NOMO-1 treated with dmso at 0.1 percent for 144 hours (cell line): ENCODE data around the gene TAL1.
A peak's percentile ranks its signal among the peaks of the same experiment; 100 is the strongest.
"Not testable (repeated sequence)": the region's sequence is repeated elsewhere in the genome, so short reads cannot be mapped to it uniquely, and the experiment has no call there.

Experiments used
- DNase-seq: peaks from one replicate; lab custom pipeline; 2025; ENCODE audit not compliant: unreplicated experiment; lab: John Stamatoyannopoulos, UW

The TAL1 gene

GRCh38 chr1:47213230-47213963 is 18.6 kb downstream of the TAL1 start:
- DNase-seq = no peak

GRCh38 chr1:47212636-47213229 is 19.3 kb downstream of the TAL1 start:
- DNase-seq = no peak

- no peak for DNase-seq
Observed at GRCh38 chr1:47211796-47212269, 20.2 kb downstream of the TAL1 start.

GRCh38 chr1:47210666-47211065 is 21.4 kb downstream of the TAL1 start:
- no peak for DNase-seq

GRCh38 chr1:47209725-47210325 is 22.2 kb downstream of the TAL1 start:
- DNase-seq = no peak

GRCh38 chr1:47209091-47209490 is 22.9 kb downstream of the TAL1 start:
- DNase-seq = no peak

GRCh38 chr1:47208374-47208850 is 23.6 kb downstream of the TAL1 start:
- DNase-seq = no peak

- no peak for DNase-seq
Observed at GRCh38 chr1:47207803-47208373, 24.1 kb downstream of the TAL1 start.

- DNase-seq = no peak
Observed at GRCh38 chr1:47205918-47206317, 26.1 kb downstream of the TAL1 start.

- not testable (repeated sequence) for DNase-seq
Observed at GRCh38 chr1:47203504-47203903, 28.5 kb downstream of the TAL1 start.

- no peak for DNase-seq
Observed at GRCh38 chr1:47201179-47201578, 30.8 kb downstream of the TAL1 start.

GRCh38 chr1:47198214-47198613 is 33.8 kb downstream of the TAL1 start:
- no peak for DNase-seq

- no peak for DNase-seq
Observed at GRCh38 chr1:47196622-47197021, 35.4 kb downstream of the TAL1 start.

GRCh38 chr1:47195981-47196380 is 36.0 kb downstream of the TAL1 start:
- DNase-seq = not testable (repeated sequence)

- DNase-seq = no peak
Observed at GRCh38 chr1:47194311-47194710, 37.7 kb downstream of the TAL1 start.

- not testable (repeated sequence) for DNase-seq
Observed at GRCh38 chr1:47193496-47193895, 38.5 kb downstream of the TAL1 start.

- peak; percentile 38 for DNase-seq
Observed at GRCh38 chr1:47192458-47193384, 39.3 kb downstream of the TAL1 start.

GRCh38 chr1:47191940-47192457 is 40.0 kb downstream of the TAL1 start:
- no peak for DNase-seq

- no peak for DNase-seq
Observed at GRCh38 chr1:47190857-47191256, 41.2 kb downstream of the TAL1 start.

GRCh38 chr1:47190509-47190855 is 41.5 kb downstream of the TAL1 start:
- no peak for DNase-seq
